ENCODE results near the gene PTPRN2.

The PTPRN2 gene

DNA sequence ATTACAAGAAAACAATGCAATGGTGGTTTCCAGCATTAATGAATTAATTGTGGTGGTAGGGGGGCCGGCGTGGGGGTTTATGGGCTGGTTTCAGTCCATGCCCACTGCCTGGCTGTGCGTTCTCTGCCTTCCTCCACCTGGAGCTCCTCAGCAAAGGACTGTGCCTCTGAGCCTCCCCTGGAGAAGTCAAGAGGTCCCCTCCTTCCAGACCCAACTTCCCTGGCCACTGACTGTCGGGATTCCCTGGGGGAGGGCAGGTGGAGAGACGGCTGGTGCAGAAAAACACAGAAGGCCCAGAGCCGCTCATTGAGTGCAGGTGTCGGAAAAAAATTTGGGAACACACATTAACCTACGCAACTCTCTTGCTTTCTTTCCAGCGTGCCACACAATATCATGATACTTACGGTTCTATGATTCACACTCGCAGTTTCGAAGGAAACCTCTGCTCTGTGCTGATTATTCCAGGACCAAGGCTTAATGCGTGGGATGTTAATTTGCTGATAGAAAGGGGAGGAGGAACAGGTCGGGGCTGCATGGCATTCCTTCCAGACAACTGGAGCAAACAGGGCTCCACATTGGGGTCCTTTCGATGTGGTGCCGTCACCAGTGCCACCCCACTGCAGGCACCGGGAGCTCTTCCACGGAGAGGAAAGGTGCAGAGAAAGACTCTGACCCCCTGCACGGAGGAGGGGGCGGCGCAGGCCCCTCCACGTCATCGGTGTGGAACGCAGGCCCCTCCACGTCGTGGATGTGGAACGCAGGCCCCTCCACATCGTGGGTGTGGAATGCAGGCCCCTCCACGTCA lies 744.1 kb downstream of the PTPRN2 start:
- DNase-seq = no peak

DNA sequence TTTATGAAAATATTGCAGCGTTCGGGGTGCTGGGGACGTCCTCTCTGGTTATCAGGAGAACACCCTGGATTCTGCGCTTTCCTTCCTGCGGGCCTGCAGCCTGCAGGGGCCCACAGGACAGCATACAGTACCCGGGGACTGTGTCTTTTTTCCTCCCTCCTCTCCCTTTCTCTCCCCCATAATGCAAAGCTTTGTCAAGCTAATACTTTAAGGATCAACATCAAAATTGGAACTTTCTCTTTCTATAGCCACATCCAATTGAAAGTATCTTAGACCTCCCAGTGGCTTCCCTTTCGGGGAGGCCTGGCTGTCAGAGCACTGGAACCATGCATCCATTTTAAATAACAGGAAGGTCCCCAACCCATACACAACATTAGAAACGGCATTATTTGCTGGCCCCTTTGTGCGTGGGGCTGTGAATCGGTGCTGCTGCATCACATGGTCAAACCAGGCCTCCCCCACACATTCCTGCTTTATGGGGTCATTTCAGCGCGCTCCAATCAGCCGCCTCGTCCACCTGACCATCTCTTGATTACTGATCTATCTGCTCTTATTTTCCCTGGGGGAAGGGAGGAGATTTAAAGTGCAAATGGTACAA lies 745.8 kb downstream of the PTPRN2 start:
- no peak for DNase-seq

DNA sequence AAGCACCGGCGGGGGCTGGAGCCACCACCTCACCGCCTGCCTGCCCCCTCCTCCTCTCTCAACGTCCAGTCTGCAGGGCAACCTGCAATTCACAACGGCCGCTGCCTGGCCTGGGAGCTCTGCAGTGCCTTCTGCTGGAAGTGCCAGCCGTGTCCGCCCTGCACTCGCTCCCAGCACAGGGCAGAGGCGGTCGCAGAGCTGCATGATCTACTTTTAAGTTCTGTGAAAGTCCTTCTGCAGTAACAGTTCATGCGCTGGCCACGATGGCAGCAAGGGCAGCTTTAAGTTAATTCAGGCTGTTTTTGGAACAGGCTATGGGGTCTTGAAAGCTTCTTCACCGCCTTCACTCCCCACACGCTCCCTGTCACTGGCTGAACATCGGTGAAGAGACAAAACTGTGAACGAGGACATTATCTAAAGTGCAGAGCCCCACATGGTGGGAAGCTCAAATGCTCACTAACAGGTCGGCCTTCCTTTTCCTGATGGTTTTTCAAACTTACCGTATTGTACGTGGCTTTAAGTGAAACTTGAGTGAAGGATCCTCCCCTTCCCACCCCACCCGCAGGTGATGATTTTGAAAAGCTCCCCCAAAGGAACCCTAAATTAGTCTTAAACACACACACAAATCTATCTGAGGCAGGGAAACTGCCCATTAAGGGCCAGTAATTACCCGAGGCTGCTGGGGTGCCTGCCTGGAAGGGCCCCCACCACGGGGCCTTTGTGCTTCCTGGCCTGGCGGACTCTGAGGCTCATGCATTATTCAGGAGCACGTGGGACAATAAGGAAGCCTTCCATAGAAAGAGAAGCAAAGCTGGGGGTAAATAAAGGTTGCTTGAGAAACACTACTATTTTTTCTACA lies 746.5 kb downstream of the PTPRN2 start:
- DNase-seq = no peak

DNA sequence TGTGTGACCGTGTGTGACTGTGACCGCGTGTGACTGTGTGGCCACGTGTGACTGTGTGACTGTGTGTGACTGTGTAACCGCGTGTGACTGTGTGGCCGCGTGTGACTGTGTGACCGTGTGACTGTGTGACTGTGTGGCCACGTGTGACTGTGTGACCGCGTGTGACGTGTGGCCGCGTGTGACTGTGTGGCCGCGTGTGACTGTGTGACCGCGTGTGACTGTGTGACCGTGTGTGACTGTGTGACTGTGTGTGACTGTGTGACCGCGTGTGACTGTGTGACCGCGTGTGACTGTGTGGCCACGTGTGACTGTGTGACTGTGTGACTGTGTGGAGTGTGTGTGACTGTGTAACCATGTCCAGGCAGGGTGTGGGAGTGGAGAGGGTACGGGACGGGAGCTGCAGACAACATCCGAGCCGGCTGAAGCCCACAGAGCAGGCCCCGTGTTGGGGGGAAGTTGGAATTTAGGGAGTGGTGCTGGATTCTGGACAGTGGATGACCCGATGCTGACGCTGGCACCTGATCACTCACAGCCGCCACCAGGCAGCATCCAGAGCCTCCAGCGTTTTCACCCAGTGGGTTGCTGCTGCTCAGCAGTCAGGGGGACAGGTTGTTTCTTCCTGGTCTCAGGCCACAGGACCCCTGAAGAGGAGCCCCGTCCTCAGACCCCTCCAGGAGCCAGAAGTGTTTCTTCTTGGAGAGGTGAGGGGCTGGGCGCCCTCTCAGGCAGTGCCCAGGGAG lies 747.3 kb downstream of the PTPRN2 start:
- DNase-seq = no peak

DNA sequence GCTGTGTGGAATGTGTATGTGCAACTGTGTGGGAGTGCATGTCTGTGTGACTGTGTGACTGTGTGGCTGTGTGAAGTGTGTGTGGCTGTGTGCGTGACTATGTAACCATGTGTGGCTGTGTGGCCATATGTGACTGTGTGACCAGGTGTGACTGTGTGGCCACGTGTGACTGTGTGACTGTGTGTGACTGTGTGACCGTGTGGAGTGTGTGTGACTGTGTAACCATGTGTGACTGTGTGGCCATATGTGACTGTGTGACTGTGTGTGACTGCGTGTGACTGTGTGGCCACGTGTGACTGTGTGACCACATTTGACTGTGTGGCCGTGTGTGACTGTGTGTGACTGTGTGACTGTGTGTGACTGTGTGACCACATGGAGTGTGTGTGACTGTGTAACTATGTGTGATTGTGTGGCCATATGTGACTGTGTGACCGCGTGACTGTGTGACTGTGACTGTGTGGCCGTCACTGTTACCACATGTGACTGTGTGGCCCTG lies 747.9 kb downstream of the PTPRN2 start:
- DNase-seq = no peak

DNA sequence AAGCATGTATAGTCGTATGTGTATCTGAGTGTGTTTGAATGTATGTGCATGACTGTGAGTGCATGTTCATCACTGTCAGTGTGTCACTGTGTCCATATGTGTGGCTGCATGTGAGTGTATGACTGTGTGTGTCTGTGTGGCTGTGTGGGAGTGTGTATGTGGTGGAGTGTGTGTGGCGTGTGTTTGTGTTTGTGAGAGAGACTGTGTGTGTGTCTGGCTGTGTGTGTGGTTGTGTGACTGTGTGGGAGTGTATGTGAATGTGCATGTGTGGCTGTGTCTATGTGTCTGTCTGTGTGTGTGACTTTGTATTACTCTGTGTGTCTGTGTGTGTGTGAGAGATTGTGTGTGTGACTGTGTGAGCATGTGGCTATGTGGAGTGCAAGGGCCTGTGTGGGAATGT lies 748.4 kb downstream of the PTPRN2 start:
- DNase-seq = no peak

DNA sequence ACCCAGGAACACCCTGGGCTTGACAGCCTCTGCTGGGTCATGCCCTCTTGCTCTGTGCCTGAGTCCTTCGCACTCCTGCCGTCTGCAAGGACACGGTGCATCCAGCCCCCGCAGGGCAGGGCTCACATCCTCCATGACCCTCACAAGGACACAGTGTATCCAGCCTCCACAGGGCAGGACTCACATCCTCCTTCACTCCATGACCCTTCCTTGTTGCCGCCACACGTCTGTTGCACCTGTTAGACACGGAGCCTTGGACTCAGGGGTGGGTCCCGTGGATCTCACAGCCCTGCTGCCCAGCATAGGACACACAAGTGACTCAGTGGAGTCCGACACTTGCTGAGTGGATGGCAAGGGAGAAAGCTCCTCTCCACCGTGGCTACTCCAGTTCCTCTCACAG lies 750.1 kb downstream of the PTPRN2 start:
- DNase-seq = no peak

DNA sequence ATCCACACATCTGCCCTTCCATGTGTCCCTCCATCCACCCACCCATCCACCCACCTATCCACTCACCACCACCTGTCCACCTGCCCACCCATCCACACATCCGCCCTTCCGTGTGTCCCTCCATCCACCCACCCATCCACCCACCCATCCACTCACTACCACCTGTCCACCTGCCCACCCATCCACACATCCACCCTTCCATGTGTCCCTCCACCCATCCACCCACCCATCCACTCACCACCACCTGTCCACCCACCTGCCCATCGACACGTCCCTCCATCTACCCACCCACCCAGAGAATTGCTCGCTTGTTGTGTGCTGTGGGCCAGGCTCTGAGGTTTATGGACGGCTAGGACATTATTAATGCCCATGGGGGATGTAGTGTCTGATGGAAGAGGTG lies 750.6 kb downstream of the PTPRN2 start:
- DNase-seq = no peak

DNA sequence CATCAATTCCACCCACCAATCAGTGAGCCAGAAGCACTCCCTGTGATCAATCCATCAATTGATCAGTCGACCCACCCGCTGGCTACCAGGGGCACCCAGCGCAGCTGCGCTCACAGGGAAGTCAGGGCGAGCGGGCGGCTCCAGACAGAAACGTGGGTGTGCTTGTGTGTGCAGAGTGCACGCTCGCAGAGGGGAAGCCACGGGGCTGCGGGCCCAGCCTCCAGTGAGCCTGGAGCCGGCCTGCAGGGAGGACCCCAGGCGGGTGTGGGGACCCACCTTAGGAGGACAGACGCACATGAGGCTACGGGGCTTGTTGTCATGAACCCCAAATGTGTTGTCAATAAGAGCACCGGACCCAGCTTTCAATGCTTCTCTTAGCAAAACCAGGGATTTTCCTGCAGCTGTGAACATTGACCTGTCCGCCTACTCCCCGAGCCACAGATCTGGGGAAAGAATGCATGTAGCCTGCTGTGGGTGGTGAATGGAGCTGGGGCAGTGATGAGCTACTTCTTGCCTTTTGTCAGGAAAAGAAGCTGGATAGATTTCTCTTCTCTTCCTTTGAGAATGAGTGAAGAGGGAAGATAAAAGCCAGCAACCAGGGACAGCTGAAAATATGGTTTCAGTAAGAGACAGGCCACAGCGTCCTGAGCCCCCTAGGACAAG lies 753.0 kb downstream of the PTPRN2 start:
- DNase-seq = no peak

DNA sequence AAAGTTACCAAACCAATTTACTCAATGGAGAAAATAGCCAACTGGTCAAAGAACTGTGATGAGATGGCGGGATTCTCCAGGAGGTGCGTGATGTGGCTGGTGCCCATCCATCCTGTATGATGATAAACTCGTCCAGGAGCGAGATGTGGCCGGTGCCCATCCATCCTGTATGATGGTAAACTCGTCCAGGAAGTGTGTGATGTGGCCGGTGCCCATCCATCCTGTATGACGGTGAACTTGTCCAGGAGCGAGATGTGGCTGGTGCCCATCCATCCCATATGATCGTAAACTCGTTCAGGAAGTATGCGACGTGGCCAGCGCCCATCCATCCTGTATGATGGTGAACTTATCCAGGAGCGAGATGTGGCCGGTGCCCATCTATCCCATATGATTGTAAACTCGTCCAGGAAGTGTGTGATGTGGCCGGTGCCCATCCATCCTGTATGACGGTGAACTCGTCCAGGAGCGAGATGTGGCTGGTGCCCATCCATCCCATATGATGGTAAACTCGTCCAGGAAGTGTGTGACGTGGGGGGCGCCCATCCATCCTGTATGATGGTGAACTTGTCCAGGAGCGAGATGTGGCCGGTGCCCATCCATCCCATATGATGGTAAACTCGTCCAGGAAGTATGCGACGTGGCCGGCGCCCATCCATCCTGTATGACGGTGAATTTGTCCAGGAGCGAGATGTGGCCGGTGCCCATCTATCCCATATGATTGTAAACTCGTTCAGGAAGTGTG lies 754.6 kb downstream of the PTPRN2 start:
- no peak for DNase-seq

DNA sequence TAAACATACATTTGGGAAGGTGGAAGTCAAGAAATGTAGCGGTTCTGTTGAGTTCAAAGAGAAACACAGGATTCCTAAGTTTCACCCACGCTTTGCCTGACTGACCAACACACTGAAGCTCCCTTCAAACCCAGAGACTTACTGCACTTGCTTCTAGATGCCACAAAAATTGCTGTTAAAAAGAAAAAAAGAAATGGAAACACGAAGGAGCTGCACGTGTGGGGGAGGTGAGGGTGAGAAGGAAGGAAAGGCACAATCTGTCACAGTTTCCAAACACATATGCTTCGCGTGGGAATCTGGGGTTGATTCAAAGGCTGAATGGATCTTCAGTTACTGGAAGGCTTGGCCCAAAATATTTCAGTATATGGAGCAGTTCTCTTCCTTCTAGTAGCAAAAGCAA lies 755.2 kb downstream of the PTPRN2 start:
- no peak for DNase-seq

DNA sequence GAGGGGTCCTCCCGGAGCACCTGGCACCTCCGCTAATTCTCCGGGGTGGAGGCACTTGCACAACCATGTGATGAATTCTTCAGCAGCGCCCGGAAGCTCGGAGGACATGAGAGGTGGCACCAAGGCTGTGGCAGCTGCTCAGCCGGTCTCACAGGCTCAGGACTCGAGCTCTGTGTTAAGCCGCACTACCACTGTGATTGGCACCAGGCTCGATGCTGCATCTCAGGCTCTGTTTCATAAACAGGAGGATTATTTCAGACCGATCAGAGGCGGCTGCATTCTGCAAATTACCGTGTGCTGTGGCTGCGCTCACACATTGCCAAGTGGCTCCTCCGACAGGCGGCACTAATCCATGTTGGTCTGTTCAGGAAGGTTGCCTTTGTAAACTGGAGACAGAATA lies 755.6 kb downstream of the PTPRN2 start:
- DNase-seq = no peak

DNA sequence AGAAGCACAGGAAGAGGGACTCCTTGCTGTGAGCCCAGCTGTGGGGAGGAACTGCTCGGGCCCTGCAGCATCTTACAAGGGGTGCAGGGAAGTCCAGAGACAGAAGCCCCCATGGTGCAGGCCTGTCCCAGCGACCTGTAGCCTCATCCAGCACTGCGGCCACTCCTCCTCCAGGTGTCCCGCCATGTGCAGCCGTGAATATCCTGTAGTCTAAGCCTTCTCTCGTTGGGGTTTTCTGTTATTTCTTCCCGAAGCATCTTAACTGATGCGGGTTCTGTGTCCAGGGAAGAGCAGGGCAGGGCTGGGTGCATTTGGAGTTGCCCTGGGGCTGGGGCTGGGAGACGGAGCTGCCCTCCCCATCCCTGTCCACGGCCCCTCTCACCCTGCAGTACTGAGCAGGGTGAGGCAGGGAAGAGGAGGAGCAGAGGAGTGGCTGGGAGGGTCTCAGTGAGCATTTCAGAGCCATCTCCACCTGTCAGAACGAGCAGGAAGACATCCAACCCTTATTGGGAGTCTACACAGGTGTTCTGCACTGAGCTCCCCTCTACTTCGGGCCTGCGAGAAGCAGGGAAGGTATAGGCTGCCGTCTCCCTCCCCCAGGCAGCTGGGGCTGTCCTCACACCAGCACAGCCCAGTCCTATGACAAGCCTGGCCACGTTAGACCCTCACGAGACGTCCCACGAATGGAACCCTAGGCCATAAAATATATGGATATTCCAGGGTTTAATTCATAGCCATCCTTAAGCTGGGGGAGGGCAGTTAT lies 756.3 kb downstream of the PTPRN2 start:
- DNase-seq = no peak

DNA sequence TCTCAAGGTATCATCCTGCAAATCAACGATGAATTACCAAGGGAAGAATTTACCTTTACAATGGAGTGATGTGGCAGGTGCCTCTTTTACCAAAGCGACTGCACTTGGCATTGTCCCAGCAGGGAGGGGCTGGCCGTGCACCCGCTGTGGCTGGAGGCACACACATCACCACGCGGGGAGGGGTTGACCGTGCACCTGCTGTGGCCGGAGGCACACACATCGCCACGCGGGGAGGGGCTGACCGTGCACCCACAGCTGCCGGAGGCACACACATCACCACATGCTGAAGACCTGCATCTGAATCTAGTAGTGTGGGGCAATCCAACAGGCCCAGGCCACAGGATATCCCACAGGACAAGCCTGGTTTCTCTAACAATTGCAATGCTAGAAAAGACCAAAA lies 757.3 kb downstream of the PTPRN2 start:
- DNase-seq = no peak

DNA sequence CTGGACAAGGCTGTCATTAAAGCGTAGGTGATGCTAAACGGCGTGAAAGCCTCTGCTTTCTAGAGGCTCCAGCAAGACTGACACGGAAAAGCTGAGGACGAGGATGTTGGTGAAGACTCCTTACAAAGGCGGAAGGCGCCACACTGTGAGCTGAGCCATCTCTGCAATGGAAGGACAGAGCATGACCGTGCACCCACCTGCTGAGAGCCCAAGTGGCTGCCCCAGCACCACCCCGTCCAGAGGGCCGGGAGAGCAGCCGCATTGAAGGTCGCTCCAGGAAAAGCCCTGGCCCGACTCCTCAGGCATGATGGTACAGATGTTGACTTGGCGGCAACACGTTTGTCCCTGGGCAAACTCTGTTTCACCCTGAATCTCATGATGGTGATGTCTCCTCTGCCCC lies 758.1 kb downstream of the PTPRN2 start:
- no peak for DNase-seq

DNA sequence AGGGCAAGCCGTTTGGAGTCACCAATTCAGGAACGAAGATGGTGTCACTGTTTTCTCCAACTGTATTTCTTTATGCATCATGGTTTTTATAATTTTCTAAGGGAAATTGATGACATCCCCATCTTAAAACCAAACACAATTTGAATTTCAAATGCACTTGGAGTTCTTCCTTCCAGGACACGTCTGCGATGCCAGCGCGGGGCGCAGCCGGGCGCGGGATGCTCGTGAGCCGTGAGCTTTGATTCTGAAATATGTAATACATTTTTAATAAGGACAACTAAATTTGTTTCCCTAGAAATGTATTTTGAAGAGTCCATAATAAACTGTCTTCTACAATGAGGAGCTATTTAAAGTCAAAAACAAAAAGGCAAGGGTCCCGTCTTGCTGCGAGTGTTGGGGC lies 758.7 kb downstream of the PTPRN2 start:
- DNase-seq = no peak

DNA sequence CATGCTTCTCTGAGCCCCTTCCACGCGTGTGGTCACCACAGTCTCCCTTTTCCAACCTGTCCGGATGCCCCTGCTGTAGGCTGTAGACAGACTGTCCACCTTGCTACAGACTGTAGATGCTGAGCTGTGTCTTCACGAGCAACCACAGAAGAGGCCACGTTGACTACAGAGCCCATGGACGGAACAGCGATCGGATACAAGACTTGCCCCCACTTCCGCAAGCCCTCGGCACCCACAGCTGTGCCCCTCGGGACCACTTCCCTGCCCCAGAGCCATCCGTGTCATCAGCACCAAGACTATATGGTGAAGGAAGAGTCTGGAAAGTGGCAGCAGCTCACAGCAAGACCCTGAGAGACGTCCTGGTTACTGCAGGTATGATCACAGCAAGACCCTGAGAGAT lies 759.4 kb downstream of the PTPRN2 start:
- DNase-seq = no peak

DNA sequence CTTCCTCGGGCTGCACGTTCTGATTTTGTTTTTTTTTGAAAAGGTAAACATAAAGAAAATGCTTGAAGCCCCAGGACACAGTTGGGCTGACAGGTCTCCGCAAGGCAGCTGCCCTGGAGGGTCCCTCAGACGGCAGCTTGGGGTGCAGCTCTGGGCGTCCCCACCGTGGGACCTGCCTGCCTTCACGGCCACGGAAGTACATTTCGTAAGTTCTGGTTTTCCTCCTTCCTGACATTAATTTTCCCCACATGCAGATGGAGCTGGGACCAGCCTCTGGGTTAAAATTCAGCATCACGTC lies 759.8 kb downstream of the PTPRN2 start:
- DNase-seq = no peak

DNA sequence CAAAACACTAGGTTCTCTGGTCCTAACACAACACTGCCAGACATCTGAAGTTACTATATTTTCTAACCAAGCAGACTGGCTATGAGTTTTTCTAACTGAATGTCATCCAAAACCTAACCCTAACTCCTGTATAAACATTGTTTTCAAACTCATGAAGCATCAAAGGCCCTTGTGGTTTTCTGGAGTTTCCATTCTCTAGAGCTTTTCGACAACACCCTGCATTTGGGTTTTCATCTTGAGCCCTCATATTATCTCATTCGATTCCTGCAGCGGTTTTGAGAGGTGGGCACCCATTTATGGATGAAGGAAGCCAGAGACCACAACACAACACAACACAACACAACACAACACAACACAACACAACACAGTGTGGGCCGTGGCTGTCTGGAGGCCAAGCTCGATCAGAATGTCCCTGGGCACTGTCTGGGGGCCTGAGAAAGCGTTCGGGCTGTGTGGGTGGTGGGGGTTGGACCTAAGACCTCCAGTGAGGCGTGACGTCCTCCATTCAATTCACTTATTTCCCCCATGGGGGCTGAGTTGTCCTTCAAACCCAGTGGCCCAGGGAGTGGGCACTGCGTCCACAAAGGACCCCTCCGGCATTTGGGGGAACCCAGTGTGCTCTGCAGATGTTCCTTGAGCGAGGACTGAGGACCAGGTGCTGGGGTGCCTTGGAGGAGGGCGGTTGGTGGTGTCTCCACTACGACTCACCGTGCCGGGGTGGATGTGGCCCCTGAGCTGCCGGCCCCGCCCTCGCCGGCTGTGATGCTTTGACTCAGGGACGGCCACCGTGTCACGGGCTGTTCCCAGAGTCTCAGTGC lies 760.4 kb downstream of the PTPRN2 start:
- no peak for DNase-seq

DNA sequence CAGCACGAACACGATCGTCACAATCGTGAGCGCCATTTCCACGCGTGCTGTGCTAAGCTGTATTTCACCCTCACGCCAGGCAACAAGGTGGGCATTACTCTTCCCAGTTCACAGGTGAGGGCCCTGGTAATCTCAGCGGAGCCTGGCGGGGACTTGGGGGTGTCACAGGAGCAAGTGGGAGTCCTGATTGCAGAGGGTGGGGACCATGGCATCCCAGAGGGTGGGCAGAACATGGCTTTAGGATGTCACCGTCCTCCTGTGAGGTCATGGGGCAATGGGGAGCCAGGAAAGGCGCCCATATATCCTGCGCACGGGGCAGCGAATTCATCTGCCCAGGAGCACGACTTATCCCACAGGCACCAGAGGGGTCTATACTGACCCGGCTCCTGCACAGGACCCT lies 761.1 kb downstream of the PTPRN2 start:
- DNase-seq = no peak
